AG04449 (cell line): Measurements from ENCODE around the gene CDH5.

Experiments used
- CTCF ChIA-PET: fragments of 350-600 bp; formaldehyde crosslinking; extraction: SDS; loops from one replicate; lab custom pipeline; 2021; ENCODE audit warnings: antibody characterized with exemption; lab: Yijun Ruan, JAX
- POLR2A ChIA-PET: fragments of 400-600, 350-600 bp; formaldehyde crosslinking; extraction: SDS; loops from one replicate; lab custom pipeline; 2020; ENCODE audit warnings: antibody characterized with exemption, inconsistent platforms; lab: Yijun Ruan, JAX
- DNase-seq: peaks from one replicate; pipeline ENCODE4 v3.0.0-alpha.2; 2010; ENCODE audit warnings: low read depth, low spot score
- H3K4me3 ChIP-seq: 2 replicates; pipeline ENCODE4 v1.5.1; 2011; ENCODE audit warnings: low read depth, mild to moderate bottlenecking, control low read depth, low read length
- CTCF ChIP-seq: IDR thresholded peaks from one replicate; pipeline ENCODE4 v1.5.1; 2011; ENCODE audit warnings: mild to moderate bottlenecking, moderate library complexity, low read length, control low read depth, inconsistent platforms; ENCODE audit not compliant: insufficient read depth; ENCODE audit errors: missing control alignments

Gene CDH5

GRCh38 chr16:66427036-66427860 lies 60.8 kb downstream of the CDH5 start, which contains the start of gene BEAN1:
TSS of gene BEAN1 (plus strand) at chr16:66427295. CDS start at chr16:66437677, 10,382 bp downstream.
- DNase-seq = no peak
- POLR2A ChIA-PET = no interaction called here
- no peak for TF ChIP-seq CTCF
- CTCF ChIA-PET = no interaction called here
- peak within 1 kb of the TSS; percentile 42 for H3K4me3 ChIP-seq

- POLR2A ChIA-PET = no interaction called here
- DNase-seq = no peak
- no peak for TF ChIP-seq CTCF
- no peak overlapping the region; the same call in 1 of the 2 replicates for H3K4me3 ChIP-seq
- CTCF ChIA-PET = interaction anchor here (1.0 kb wide), 1 partner anchor 11 kb away, joined by 3 read pairs; no protein-coding TSS in a partner anchor
These were observed 61.6 kb downstream of the CDH5 start for GRCh38 chr16:66427871-66428681.

GRCh38 chr16:66428682-66429251 lies 62.3 kb downstream of the CDH5 start:
- ChIA-PET CTCF (interaction anchor here (1.0 kb wide), 1 partner anchor 11 kb away, joined by 3 read pairs; no protein-coding TSS in a partner anchor), POLR2A (no interaction called here)
- DNase-seq = no peak
- H3K4me3 ChIP-seq = no peak overlapping the region
- TF ChIP-seq CTCF = no peak

- no peak for DNase-seq
- TF ChIP-seq CTCF = no peak
- H3K4me3 ChIP-seq = no peak overlapping the region
- ChIA-PET CTCF (interaction anchor here (1.0 to 1.3 kb wide), 2 partner anchors 9 to 10 kb away, joined by 3 read pairs; no protein-coding TSS in a partner anchor), POLR2A (no interaction called here)
These were observed 62.9 kb downstream of the CDH5 start for GRCh38 chr16:66429290-66429962.

- no peak for DNase-seq
- ChIA-PET POLR2A (no interaction called here), CTCF (interaction anchor here (1.3 kb wide), 1 partner anchor 10 kb away, joined by 3 read pairs; no protein-coding TSS in a partner anchor)
- TF ChIP-seq CTCF = no peak
- H3K4me3 ChIP-seq = no peak overlapping the region
These were observed 63.7 kb downstream of the CDH5 start for GRCh38 chr16:66430214-66430613.
